Neural crest cell (in vitro differentiated cells): Measurements from ENCODE around the gene CPPED1. TPM values are rescaled to one million over a fixed set of nuclear protein-coding genes. Genes with fewer than 3 reads are reported as not detected.
A peak's percentile ranks its signal among the peaks of the same experiment; 100 is the strongest.
"Not testable (repeated sequence)": the region's sequence is repeated elsewhere in the genome, so short reads cannot be mapped to it uniquely, and the experiment has no call there.

Source experiments
- DNase-seq: peaks from one replicate; pipeline ENCODE4 v3.0.0; 2021; ENCODE audit warnings: low read depth, mixed read lengths, low spot score
- H3K27ac Mint-ChIP-seq: one replicate; pipeline ENCODE4 v1.8.0; 2021; ENCODE audit warnings: mild to moderate bottlenecking, mixed read lengths; ENCODE audit not compliant: unreplicated experiment
- H3K27me3 Mint-ChIP-seq: 2 replicates; pipeline ENCODE4 v1.8.0; 2021; ENCODE audit warnings: low read depth, mild to moderate bottlenecking, mixed read lengths
- H3K36me3 Mint-ChIP-seq: 2 replicates; pipeline ENCODE4 v1.8.0; 2021; ENCODE audit warnings: low read depth, mild to moderate bottlenecking, mixed read lengths
- H3K4me1 Mint-ChIP-seq: 2 replicates; pipeline ENCODE4 v1.8.0; 2021; ENCODE audit warnings: mixed read lengths
- H3K4me3 Mint-ChIP-seq: one replicate; pipeline ENCODE4 v1.8.0; 2021; ENCODE audit warnings: mild to moderate bottlenecking, mixed read lengths
- H3K9me3 Mint-ChIP-seq: 2 replicates; pipeline ENCODE4 v1.8.0; 2021; ENCODE audit warnings: mixed read lengths
- CTCF ChIP-seq: fragments of 200-600 bp; sonication (generic); conservative IDR thresholded peaks from 2 replicates; pipeline ENCODE4 v1.5.0; 2021; ENCODE audit warnings: antibody characterized with exemption, mild to moderate bottlenecking
- total RNA-seq: library from RNA; stranded (reverse); gene quantifications from 2 replicates; pipeline ENCODE4 v1.2.1, GENCODE V29; 2021

CPPED1 gene
- total RNA-seq, 1 donor from 2014 or later = 6.9 TPM

DNA sequence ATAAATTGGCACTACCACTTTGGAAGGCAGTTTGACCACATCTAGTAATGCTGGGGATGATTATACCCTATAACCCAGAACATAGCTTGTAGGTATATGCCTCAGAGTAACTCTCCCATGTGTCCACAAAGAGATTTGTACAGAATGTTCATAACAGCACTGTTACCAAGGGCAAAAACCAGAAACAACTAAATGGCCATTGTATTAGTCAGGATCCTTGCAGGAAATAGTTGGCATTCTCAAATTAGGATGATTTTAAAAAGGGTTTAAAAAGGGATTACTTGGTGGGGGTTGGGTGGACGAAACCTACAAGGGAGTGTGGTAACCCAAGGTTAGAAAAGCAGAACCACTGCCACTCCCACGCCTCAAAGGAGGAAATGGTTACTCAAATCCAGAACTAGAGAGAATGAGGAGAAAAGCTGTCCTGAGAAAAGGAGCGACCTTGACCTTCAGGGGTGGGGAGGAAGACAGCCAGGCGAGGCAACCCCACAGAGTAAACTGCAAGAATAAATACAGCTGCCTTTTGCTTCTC is 2.1 kb downstream of the CPPED1 start:
- Mint-ChIP-seq H3K4me1 (peaks cover 18% of the 10 kb centered on the region), H3K27ac (no peak overlapping the region), H3K4me3 (peak overlapping the region; percentile 91), H3K27me3 (no peaks in the 10 kb centered on the region), H3K36me3 (no peaks in the 10 kb centered on the region), H3K9me3 (no peaks in the 10 kb centered on the region)
- DNase-seq = no peak
- no peak for TF ChIP-seq CTCF

GRCh38 chr16:12800817-12801216 is 2.9 kb downstream of the CPPED1 start:
- Mint-ChIP-seq H3K4me1 (peaks cover 18% of the 10 kb centered on the region), H3K36me3 (no peaks in the 10 kb centered on the region), H3K27ac (no peak overlapping the region), H3K9me3 (no peaks in the 10 kb centered on the region), H3K27me3 (no peaks in the 10 kb centered on the region), H3K4me3 (peak overlapping the region; percentile 22)
- DNase-seq = no peak
- TF ChIP-seq CTCF = no peak

DNA sequence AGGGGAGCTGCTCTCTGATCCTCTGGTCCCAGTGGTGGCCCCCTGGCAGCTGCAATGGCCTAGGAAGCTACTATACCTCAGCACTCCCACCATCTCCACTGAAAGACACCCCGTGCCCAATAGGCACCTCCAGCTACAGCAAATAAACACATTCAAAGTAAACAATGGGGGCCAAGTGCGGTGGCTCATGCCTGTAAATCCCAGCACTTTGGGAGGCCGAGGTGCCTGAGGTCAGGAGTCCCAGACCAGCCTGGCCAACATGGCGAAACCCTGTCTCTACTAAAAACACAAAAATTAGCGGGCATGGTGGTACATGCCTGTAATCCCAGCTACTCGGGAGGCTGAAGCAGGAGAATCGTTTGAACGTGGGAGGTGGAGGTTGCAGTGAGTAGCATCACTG is 3.7 kb downstream of the CPPED1 start:
- not testable (repeated sequence) for H3K27ac Mint-ChIP-seq, DNase-seq

GRCh38 chr16:12798846-12799245 is 4.8 kb downstream of the CPPED1 start:
- Mint-ChIP-seq H3K4me1 (peaks cover 18% of the 10 kb centered on the region), H3K36me3 (no peaks in the 10 kb centered on the region), H3K27ac (no peak overlapping the region), H3K27me3 (no peaks in the 10 kb centered on the region), H3K9me3 (no peaks in the 10 kb centered on the region), H3K4me3 (no peak overlapping the region)
- DNase-seq = no peak
- no peak for TF ChIP-seq CTCF

More for the DNA sequence above, 3.7 kb downstream of the CPPED1 start:
- H3K9me3 Mint-ChIP-seq, H3K27me3 Mint-ChIP-seq, H3K36me3 Mint-ChIP-seq: not testable (repeated sequence)
- H3K4me3 Mint-ChIP-seq = peak overlapping the region; percentile 16
- peaks cover 18% of the 10 kb centered on the region for H3K4me1 Mint-ChIP-seq

- DNase-seq = no peak
- Mint-ChIP-seq H3K27ac (no peak overlapping the region), H3K9me3 (no peaks in the 10 kb centered on the region), H3K4me1 (peaks cover 15% of the 10 kb centered on the region), H3K4me3 (no peak overlapping the region), H3K36me3 (no peaks in the 10 kb centered on the region), H3K27me3 (no peaks in the 10 kb centered on the region)
- TF ChIP-seq CTCF = no peak
Measured at GRCh38 chr16:12798171-12798570, 5.5 kb downstream of the CPPED1 start.

DNA sequence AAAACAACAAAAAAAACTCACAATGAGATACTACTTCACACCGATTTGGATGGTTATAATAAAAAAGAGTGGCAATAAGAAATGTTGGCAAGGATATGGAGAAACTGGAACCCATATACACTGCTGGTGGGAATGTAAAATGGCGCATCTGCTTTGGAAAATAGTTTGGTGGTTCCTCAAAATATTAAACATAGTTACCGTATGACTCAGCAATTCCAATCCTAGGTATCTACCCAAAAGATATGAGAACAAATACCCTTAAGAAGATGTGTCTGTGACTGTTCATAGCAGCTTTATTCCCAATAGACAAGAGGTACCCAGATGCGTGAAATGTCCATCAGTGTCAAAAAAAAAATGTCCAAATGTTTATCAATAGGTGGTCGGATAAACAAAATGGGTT is 7.2 kb downstream of the CPPED1 start:
- H3K4me1 Mint-ChIP-seq = peaks cover under 1% of the 10 kb centered on the region
- TF ChIP-seq CTCF = no peak
- H3K4me3 Mint-ChIP-seq = no peak overlapping the region
- peaks cover 5% of the 10 kb centered on the region for H3K36me3 Mint-ChIP-seq
- H3K9me3 Mint-ChIP-seq = peaks cover 4% of the 10 kb centered on the region
- H3K27me3 Mint-ChIP-seq = no peaks in the 10 kb centered on the region
- no peak overlapping the region for H3K27ac Mint-ChIP-seq
- DNase-seq = no peak
